ENCODE measurements around the gene RPS6KB2. TPM values are rescaled to one million over a fixed set of nuclear protein-coding genes. Genes with fewer than 3 reads are reported as not detected.

Gene RPS6KB2
- total RNA-seq, 1 experiment from 2014 or later = 54.1 TPM

- intact Hi-C loops (cut with micrococcal nuclease) = no loop called here
- ChIA-PET POLR2A (no interaction called here), RAD21 (ENCODE audit: low non-redundant PET in 1 of 2, low total read pairs in 2 of 2, uncharacterized antibody in 2 of 2, unreplicated experiment in 2 of 2) (no interaction called here), CTCF (no interaction called here)
- Histone ChIP-seq H3K9me2 (ENCODE audit: insufficient read depth) (no peaks in the 10 kb centered on the region), H2AFZ (ENCODE audit: low read depth, low read length, poor library complexity, severe bottlenecking) (no peak overlapping the region), H3K9ac (ENCODE audit: low read length) (no peak overlapping the region), H3K27me3 (ENCODE audit: insufficient read depth, low read length) (no peaks in the 10 kb centered on the region), H3K27ac (ENCODE audit: low read depth, low read length) (peak overlapping the region; percentile 1; the same call in 1 of the 2 replicates), H3K36me3 (ENCODE audit: control insufficient read depth in 1 of 2, insufficient read depth in 2 of 2, low read length in 2 of 2) (peaks cover 10 to 17% of the 10 kb centered on the region in 2 experiments; a peak in 3 of 4 replicates), H3K4me3 (replicated peaks in 1 of 2; ENCODE audit: low read depth in 1 of 2, low read length in 2 of 2) (no peak overlapping the region), H3K4me1 (ENCODE audit: control insufficient read depth in 1 of 2, insufficient read depth in 2 of 2, low read length in 2 of 2) (peaks cover 0 to 16% of the 10 kb centered on the region in 2 experiments; a peak in 3 of 4 replicates), H3K9me3 (ENCODE audit: control insufficient read depth in 1 of 2, insufficient read depth in 1 of 2, low read depth in 1 of 2, low read length in 2 of 2) (no peaks in the 10 kb centered on the region), H3K79me2 (ENCODE audit: insufficient read depth, low read length) (peaks cover 7% of the 10 kb centered on the region; the same call in 1 of the 2 replicates), H3K4me2 (ENCODE audit: low read length) (no peak overlapping the region), H4K20me1 (ENCODE audit: insufficient read depth) (no peaks in the 10 kb centered on the region)
- DNase-seq (ENCODE audit: low read depth, low spot score) = no peak
- no TSS peak for BruUV-seq (replicated peaks)
- no peak for TF ChIP-seq ZFX (IDR thresholded peaks at IDR 0.05)
- TF ChIP-seq, protein P1, sequence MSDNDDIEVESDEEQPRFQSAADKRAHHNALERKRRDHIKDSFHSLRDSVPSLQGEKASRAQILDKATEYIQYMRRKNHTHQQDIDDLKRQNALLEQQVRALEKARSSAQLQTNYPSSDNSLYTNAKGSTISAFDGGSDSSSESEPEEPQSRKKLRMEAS (IDR thresholded peaks at IDR 0.05) = no peak
- TF ChIP-seq FOSL1 (IDR thresholded peaks at IDR 0.05; ENCODE audit: low read depth) = no peak
- no peak for TF ChIP-seq RAD21 (IDR thresholded peaks at IDR 0.05; ENCODE audit: low read depth)
- no peak for TF ChIP-seq POLR2AphosphoS5 (IDR thresholded peaks at IDR 0.05; ENCODE audit: low read depth, low read length)
- no peak for TF ChIP-seq EZH2phosphoT487 (IDR thresholded peaks at IDR 0.05; ENCODE audit: borderline replicate concordance)
- TF ChIP-seq, protein P2, sequence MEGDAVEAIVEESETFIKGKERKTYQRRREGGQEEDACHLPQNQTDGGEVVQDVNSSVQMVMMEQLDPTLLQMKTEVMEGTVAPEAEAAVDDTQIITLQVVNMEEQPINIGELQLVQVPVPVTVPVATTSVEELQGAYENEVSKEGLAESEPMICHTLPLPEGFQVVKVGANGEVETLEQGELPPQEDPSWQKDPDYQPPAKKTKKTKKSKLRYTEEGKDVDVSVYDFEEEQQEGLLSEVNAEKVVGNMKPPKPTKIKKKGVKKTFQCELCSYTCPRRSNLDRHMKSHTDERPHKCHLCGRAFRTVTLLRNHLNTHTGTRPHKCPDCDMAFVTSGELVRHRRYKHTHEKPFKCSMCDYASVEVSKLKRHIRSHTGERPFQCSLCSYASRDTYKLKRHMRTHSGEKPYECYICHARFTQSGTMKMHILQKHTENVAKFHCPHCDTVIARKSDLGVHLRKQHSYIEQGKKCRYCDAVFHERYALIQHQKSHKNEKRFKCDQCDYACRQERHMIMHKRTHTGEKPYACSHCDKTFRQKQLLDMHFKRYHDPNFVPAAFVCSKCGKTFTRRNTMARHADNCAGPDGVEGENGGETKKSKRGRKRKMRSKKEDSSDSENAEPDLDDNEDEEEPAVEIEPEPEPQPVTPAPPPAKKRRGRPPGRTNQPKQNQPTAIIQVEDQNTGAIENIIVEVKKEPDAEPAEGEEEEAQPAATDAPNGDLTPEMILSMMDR (IDR thresholded peaks at IDR 0.05 in 2 of 3, conservative IDR thresholded peaks at IDR 0.05 in 1 of 3; ENCODE audit: borderline replicate concordance in 1 of 3, insufficient read depth in 1 of 3, low read depth in 2 of 3, low read length in 2 of 3) = no peak
- no peak for TF ChIP-seq TCF7L2 (IDR thresholded peaks at IDR 0.05; ENCODE audit: borderline replicate concordance, extremely low read depth, insufficient read depth, insufficient read length)
- no peak for TF ChIP-seq POLR2A (IDR thresholded peaks at IDR 0.05; ENCODE audit: borderline replicate concordance, extremely low read depth, insufficient read depth, insufficient read length)
- TF ChIP-seq, protein P3, sequence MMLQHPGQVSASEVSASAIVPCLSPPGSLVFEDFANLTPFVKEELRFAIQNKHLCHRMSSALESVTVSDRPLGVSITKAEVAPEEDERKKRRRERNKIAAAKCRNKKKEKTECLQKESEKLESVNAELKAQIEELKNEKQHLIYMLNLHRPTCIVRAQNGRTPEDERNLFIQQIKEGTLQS (IDR thresholded peaks at IDR 0.05) = no peak
- no peak for ATAC-seq
These were observed 6.9 kb downstream of the RPS6KB2 start for GRCh38 chr11:67435031-67435726.
